ENCODE results near the gene ZNF821. TPM values are rescaled to one million over a fixed set of nuclear protein-coding genes. Genes with fewer than 3 reads are reported as not detected.
A peak's percentile ranks its signal among the peaks of the same experiment; 100 is the strongest.
"Not testable (repeated sequence)": the region's sequence is repeated elsewhere in the genome, so short reads cannot be mapped to it uniquely, and the experiment has no call there.

ZNF821 gene
- total and polyA plus RNA-seq, 2 donors, result 4.9 to 5.8 TPM

DNA sequence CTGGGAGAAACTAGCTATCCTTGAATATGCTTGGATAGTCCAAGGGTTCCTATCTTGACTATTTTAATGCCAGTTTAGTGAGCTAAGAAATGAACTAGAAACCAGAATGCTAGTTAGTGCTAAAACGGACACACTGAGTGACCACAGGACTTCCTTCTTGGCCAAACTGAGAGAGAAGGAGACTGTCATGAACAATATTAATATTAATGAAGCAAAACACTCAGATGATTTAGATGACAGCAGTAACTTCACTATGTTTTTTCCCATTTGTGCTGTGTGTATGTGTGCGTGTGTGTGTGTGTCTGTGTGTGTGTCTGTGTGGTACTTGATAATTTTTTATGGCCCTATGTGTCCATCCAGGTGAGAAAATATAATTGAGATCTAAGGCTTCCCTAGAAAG is 40.4 kb downstream of the ZNF821 start:
- no peaks in the 10 kb centered on the region for H3K4me1 ChIP-seq (ENCODE audit: insufficient read depth)
- DNase-seq (ENCODE audit: extremely low spot score), result no peak
- H3K27ac ChIP-seq (ENCODE audit: low read depth), result no peak overlapping the region
- H3K4me3 ChIP-seq (ENCODE audit: low read depth, low read length), result no peak overlapping the region
- H3K36me3 ChIP-seq (ENCODE audit: insufficient read depth), result no peaks in the 10 kb centered on the region
- 61% methylated on average over 2 of the region's 2 CpGs for WGBS

- no peak overlapping the region for H3K27ac ChIP-seq (ENCODE audit: low read depth)
- DNase-seq (ENCODE audit: extremely low spot score), result no peak
- H3K36me3 ChIP-seq (ENCODE audit: insufficient read depth), result no peaks in the 10 kb centered on the region
- H3K4me3 ChIP-seq (ENCODE audit: low read depth, low read length), result no peak overlapping the region
- H3K4me1 ChIP-seq (ENCODE audit: insufficient read depth), result no peaks in the 10 kb centered on the region
- WGBS, result 61% methylated on average over 7 of the region's 7 CpGs
Measured at GRCh38 chr16:71840052-71840451, 43.9 kb downstream of the ZNF821 start.

DNA sequence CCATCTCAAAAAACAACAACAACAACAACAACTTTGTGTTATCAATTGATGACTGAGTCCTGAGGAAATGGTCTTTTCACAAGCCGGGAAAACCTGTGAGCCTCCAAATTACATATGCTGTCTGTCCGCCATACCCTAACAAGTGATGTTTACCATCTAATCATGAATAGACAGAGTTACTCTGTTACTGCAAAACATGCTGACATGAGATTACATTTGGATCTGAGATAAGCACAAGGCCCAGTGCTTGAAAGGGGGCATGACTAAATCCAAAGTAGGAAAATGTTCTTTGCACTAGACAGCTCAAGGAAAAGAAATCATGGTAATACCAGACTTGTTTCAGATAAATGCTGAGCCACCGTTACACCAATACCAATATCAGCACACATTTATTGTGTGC is 46.8 kb downstream of the ZNF821 start:
- Histone ChIP-seq H3K4me3 (ENCODE audit: low read depth, low read length) (no peak overlapping the region), H3K36me3 (ENCODE audit: insufficient read depth) (no peaks in the 10 kb centered on the region), H3K27ac (ENCODE audit: low read depth) (no peak overlapping the region), H3K4me1 (ENCODE audit: insufficient read depth) (no peaks in the 10 kb centered on the region)
- WGBS, result 78% methylated on average over 3 of the region's 3 CpGs
- DNase-seq (ENCODE audit: extremely low spot score), result no peak

DNA sequence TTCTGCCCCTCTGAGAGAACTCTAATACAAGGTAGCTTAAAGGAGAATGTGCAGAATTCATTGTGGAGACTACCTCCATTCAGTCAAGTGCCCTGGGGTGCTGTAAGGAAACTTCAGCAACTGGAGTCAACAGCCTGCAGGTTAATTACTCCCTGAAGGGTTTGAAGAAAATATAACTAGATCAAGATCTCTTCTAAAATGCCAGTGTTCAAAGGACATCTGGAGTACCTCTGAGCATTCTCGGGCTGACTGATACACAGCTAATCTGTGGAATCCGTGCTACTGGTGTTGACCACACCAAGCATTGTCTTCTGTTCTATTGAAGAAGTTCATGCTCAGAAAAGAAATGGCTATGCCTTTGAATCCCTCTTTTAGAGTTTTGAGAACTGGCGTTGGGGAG is 49.7 kb downstream of the ZNF821 start:
- Histone ChIP-seq H3K36me3 (ENCODE audit: insufficient read depth) (no peaks in the 10 kb centered on the region), H3K4me1 (ENCODE audit: insufficient read depth) (no peaks in the 10 kb centered on the region), H3K27ac (ENCODE audit: low read depth) (no peak overlapping the region), H3K4me3 (ENCODE audit: low read depth, low read length) (no peak overlapping the region)
- no peak for DNase-seq (ENCODE audit: extremely low spot score)
- WGBS, result 78% methylated on average over 3 of the region's 3 CpGs

DNA sequence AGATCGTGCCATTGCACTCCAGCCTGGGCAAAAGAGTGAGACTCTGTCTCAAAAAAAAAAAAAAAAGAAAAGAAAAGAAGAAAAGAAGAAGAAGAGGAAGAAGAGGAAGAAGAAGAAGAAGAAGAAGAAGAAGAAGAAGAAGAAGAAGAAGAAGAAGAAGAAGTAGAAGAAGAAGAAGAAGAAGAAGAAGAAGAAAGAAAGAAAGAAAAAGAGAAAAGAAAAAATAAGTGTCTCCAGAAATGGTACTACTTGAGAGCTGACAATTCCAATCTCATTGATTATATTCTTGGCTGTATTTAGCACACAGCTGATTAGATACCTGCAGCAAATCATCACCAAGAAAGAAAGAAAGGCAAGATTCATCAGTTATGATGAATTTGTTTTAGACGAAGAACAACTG is 51.9 kb downstream of the ZNF821 start:
- not testable (repeated sequence) for H3K27ac ChIP-seq (ENCODE audit: low read depth); DNase-seq (ENCODE audit: extremely low spot score); H3K36me3 ChIP-seq (ENCODE audit: insufficient read depth); H3K4me1 ChIP-seq (ENCODE audit: insufficient read depth); H3K4me3 ChIP-seq (ENCODE audit: low read depth, low read length)
- WGBS, result 81% methylated on average over 2 of the region's 2 CpGs

GRCh38 chr16:71831698-71832097 is 52.3 kb downstream of the ZNF821 start:
- H3K27ac ChIP-seq (ENCODE audit: low read depth); H3K4me1 ChIP-seq (ENCODE audit: insufficient read depth); H3K36me3 ChIP-seq (ENCODE audit: insufficient read depth); DNase-seq (ENCODE audit: extremely low spot score); H3K4me3 ChIP-seq (ENCODE audit: low read depth, low read length): not testable (repeated sequence)
- 87% methylated on average over 3 of the region's 3 CpGs for WGBS

- Histone ChIP-seq H3K4me3 (ENCODE audit: low read depth, low read length) (no peak overlapping the region), H3K4me1 (ENCODE audit: insufficient read depth) (no peaks in the 10 kb centered on the region), H3K36me3 (ENCODE audit: insufficient read depth) (no peaks in the 10 kb centered on the region), H3K27ac (ENCODE audit: low read depth) (no peak overlapping the region)
- DNase-seq (ENCODE audit: extremely low spot score), result no peak
- WGBS, result 89% methylated on average over 2 of the region's 2 CpGs
Measured at GRCh38 chr16:71830359-71830758, 53.6 kb downstream of the ZNF821 start.

DNA sequence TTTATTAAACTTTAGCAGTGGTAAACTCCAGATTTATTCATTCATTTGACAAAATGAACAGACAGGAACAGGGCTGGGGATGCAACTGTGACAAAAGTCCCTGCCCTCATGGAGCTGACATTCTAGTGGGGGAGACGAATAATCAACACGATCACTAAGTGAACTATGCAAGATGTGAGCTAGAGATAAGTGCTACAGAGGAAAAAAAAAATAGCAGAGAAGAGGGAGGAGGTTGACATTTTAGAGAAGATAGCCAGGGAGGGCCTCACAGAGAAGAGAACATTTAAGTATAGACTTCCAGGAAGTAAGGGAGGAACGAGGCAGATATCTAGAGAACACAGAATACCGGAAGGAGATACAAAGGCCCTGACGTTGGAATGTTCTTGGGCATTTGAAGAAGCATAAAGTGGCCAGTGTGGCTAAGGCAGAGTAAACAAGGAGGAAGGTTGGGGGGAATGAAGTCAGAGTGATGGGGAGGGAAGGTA is 57.4 kb downstream of the ZNF821 start:
- Histone ChIP-seq H3K27ac (ENCODE audit: low read depth) (no peak overlapping the region), H3K36me3 (ENCODE audit: insufficient read depth) (no peaks in the 10 kb centered on the region), H3K4me3 (ENCODE audit: low read depth, low read length) (no peak overlapping the region), H3K4me1 (ENCODE audit: insufficient read depth) (no peaks in the 10 kb centered on the region)
- no peak for DNase-seq (ENCODE audit: extremely low spot score)
- WGBS, result 69% methylated on average over 5 of the region's 5 CpGs

- H3K36me3 ChIP-seq (ENCODE audit: insufficient read depth); DNase-seq (ENCODE audit: extremely low spot score); H3K4me3 ChIP-seq (ENCODE audit: low read depth, low read length); H3K4me1 ChIP-seq (ENCODE audit: insufficient read depth): not testable (repeated sequence)
- H3K27ac ChIP-seq (ENCODE audit: low read depth), result peak overlapping the region; percentile 64
- 79% methylated on average over 10 of the region's 10 CpGs for WGBS
Measured at GRCh38 chr16:71817155-71817500, 66.9 kb downstream of the ZNF821 start.

GRCh38 chr16:71811261-71811803 is 72.7 kb downstream of the ZNF821 start:
- 85% methylated on average over 5 of the region's 5 CpGs for WGBS
- no peaks in the 10 kb centered on the region for H3K36me3 ChIP-seq (ENCODE audit: insufficient read depth)
- no peak overlapping the region for H3K4me3 ChIP-seq (ENCODE audit: low read depth, low read length)
- H3K27ac ChIP-seq (ENCODE audit: low read depth), result no peak overlapping the region
- no peak for DNase-seq (ENCODE audit: extremely low spot score)
- H3K4me1 ChIP-seq (ENCODE audit: insufficient read depth), result no peaks in the 10 kb centered on the region

DNA sequence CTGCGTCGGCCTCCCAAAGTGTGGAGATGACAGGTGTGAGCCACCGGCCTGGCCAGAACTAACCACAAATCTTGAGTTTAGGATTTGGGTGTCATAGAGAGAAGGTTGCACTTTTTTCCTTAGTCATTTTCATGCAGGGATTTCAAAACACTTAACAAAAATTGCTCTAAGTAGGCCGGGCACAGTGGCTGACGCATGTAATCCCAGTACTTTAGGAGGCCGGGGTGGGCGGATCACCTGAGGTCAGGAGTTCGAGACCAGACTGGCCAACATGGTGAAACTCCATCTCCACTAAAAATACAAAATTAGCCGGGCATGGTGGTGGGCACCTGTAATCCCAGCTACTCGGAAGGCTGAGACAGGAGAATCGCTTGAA is 73.8 kb downstream of the ZNF821 start:
- WGBS, result 93% methylated on average over 11 of the region's 11 CpGs
- H3K36me3 ChIP-seq (ENCODE audit: insufficient read depth); H3K4me1 ChIP-seq (ENCODE audit: insufficient read depth); H3K27ac ChIP-seq (ENCODE audit: low read depth); H3K4me3 ChIP-seq (ENCODE audit: low read depth, low read length); DNase-seq (ENCODE audit: extremely low spot score): not testable (repeated sequence)

Other genes with a start within 250 kb of the ZNF821 start
- gene PHLPP2, start 159.5 kb downstream of the ZNF821 start, total RNA-seq, result 10.5 TPM
- gene PHLPP2, start 159.5 kb downstream of the ZNF821 start, polyA plus RNA-seq, result 4.2 TPM
- 100 TPM for gene AP1G1, start 75.3 kb downstream of the ZNF821 start, total RNA-seq
- gene AP1G1, start 75.3 kb downstream of the ZNF821 start, polyA plus RNA-seq, result 21.8 TPM
- gene ATXN1L, start 38.2 kb downstream of the ZNF821 start, total RNA-seq, result 17.9 TPM
- 18.0 TPM for gene ATXN1L, start 38.2 kb downstream of the ZNF821 start, polyA plus RNA-seq
- gene IST1, start 11.3 kb upstream of the ZNF821 start, total RNA-seq, result 183 TPM
- gene IST1, start 11.3 kb upstream of the ZNF821 start, polyA plus RNA-seq, result 137 TPM
- 0.11 TPM for gene PKD1L3, start 116.2 kb upstream of the ZNF821 start, total RNA-seq
- gene PKD1L3, start 116.2 kb upstream of the ZNF821 start, polyA plus RNA-seq, result 0.03 TPM
- gene DHODH, start 124.6 kb upstream of the ZNF821 start, total RNA-seq, result 3.9 TPM
- gene DHODH, start 124.6 kb upstream of the ZNF821 start, polyA plus RNA-seq, result 7.1 TPM
- gene HP, start 170.3 kb upstream of the ZNF821 start, total RNA-seq, result 0.95 TPM
- 40.2 TPM for gene HP, start 170.3 kb upstream of the ZNF821 start, polyA plus RNA-seq
- not detected for gene HPR, start 179.0 kb upstream of the ZNF821 start, total RNA-seq
- gene HPR, start 179.0 kb upstream of the ZNF821 start, polyA plus RNA-seq, result 0.60 TPM
- gene TXNL4B, start 209.4 kb upstream of the ZNF821 start, total RNA-seq, result 16.2 TPM
- 7.7 TPM for gene TXNL4B, start 209.4 kb upstream of the ZNF821 start, polyA plus RNA-seq
- 38.6 TPM for gene DHX38, start 209.7 kb upstream of the ZNF821 start, total RNA-seq
- gene DHX38, start 209.7 kb upstream of the ZNF821 start, polyA plus RNA-seq, result 44.1 TPM